B cell (primary cell): Measurements from ENCODE around the gene DGCR8. TPM values are rescaled to one million over a fixed set of nuclear protein-coding genes. Genes with fewer than 3 reads are reported as not detected.

ENCODE experiments used
- ATAC-seq: fragments of 200-7000 bp; cut with Tn5 transposase; one replicate; pipeline ENCODE4 v1.10.0; 2021; ENCODE audit warnings: low read depth, mild to moderate bottlenecking, moderate number of reproducible peaks, moderate library complexity
- CTCF ChIA-PET: fragments of 350-600 bp; sonication (Branson Sonifier 250); formaldehyde crosslinking; loops from one replicate; lab custom pipeline; 2021; ENCODE audit warnings: antibody characterized with exemption, inconsistent platforms; lab: Charles Lee
- POLR2A ChIA-PET: fragments of 350-600 bp; sonication (Branson Sonifier 250); formaldehyde crosslinking; loops from one replicate; lab custom pipeline; 2021; ENCODE audit warnings: antibody characterized with exemption; lab: Charles Lee
- DNase-seq: peaks from one replicate; pipeline ENCODE4 v3.0.0; 2013
- H2AFZ ChIP-seq: 2 replicates; pipeline ENCODE4 v1.6.1; 2012; ENCODE audit warnings: mild to moderate bottlenecking, low read depth, low read length; ENCODE audit not compliant: insufficient read depth, poor library complexity, severe bottlenecking
- H3K27ac ChIP-seq, 2 donors: 1 replicate in 1 of 2; 2 replicates in 1 of 2; pipeline ENCODE4 v1.5.1; 2012 to 2013; ENCODE audit warnings: low read length in 2 of 2, mild to moderate bottlenecking in 2 of 2, moderate library complexity in 1 of 2
- H3K27me3 ChIP-seq, 4 experiments: fragments of 200-600 bp in 1 of 4; sonication (generic) in 1 of 4; replicated peaks in 1 of 4; 1 replicate in 2 of 4; 2 replicates in 2 of 4; pipeline versions ENCODE4 v1.6.1 to v1.7.0; 2013 to 2016; ENCODE audit warnings: low read length in 3 of 4, mild to moderate bottlenecking in 2 of 4, mixed read lengths in 1 of 4, moderate library complexity in 1 of 4; ENCODE audit not compliant: insufficient read depth in 4 of 4, control insufficient read depth in 3 of 4; ENCODE audit errors: control extremely low read depth in 1 of 4
- H3K36me3 ChIP-seq, 2 experiments: replicated peaks in 1 of 2; 1 replicate in 1 of 2; 2 replicates in 1 of 2; pipeline versions ENCODE4 v1.6.1 to v1.7.1; 2013; ENCODE audit warnings: low read length in 1 of 2; ENCODE audit not compliant: insufficient read depth in 2 of 2, control insufficient read depth in 1 of 2; ENCODE audit errors: control extremely low read depth in 1 of 2, extremely low read depth in 1 of 2
- H3K4me1 ChIP-seq, 2 donors: fragments of 200-600 bp in 1 of 2; sonication (generic) in 1 of 2; 1 replicate in 1 of 2; 2 replicates in 1 of 2; pipeline versions ENCODE4 v1.5.1 to v1.6.1; 2013 to 2017; ENCODE audit warnings: low read length in 2 of 2; ENCODE audit not compliant: control insufficient read depth in 2 of 2, insufficient read depth in 2 of 2
- H3K4me2 ChIP-seq: replicated peaks from 2 replicates; pipeline ENCODE3; 2012; ENCODE audit warnings: mild to moderate bottlenecking, low read depth, low read length; ENCODE audit not compliant: poor library complexity, severe bottlenecking
- H3K4me3 ChIP-seq, 5 experiments: fragments of 200-600 bp in 1 of 5; sonication (generic) in 1 of 5; 1 replicate in 3 of 5; 2 replicates in 2 of 5; pipeline versions ENCODE4 v1.5.1 to v1.7.0; 2011 to 2016; ENCODE audit warnings: low read length in 4 of 5, mild to moderate bottlenecking in 4 of 5, low read depth in 2 of 5, control low read depth in 1 of 5, moderate library complexity in 1 of 5; ENCODE audit not compliant: insufficient read depth in 1 of 5; ENCODE audit errors: control extremely low read depth in 1 of 5, extremely low read depth in 1 of 5
- H3K79me2 ChIP-seq: fragments of 200-600 bp; sonication (generic); one replicate; pipeline ENCODE4 v1.6.0; 2016; ENCODE audit warnings: low read length; ENCODE audit not compliant: control insufficient read depth, insufficient read depth
- H3K9ac ChIP-seq: fragments of 200-600 bp; sonication (generic); 2 replicates; pipeline ENCODE4 v1.6.1; 2017; ENCODE audit warnings: mild to moderate bottlenecking, low read length, moderate library complexity
- H3K9me3 ChIP-seq, 3 donors: one replicate each; pipeline versions ENCODE4 v1.6.1 to v1.7.1; 2013; ENCODE audit warnings: low read length in 2 of 3; ENCODE audit not compliant: control insufficient read depth in 2 of 3, insufficient read depth in 1 of 3; ENCODE audit errors: control extremely low read depth in 1 of 3
- H4K20me1 ChIP-seq: 2 replicates; pipeline ENCODE4 v1.6.0; 2012; ENCODE audit warnings: mild to moderate bottlenecking, low read length; ENCODE audit not compliant: insufficient read depth, control insufficient read depth, poor library complexity, severe bottlenecking
- H3K27ac Mint-ChIP-seq: one replicate; pipeline ENCODE4 v1.8.0; 2021; ENCODE audit warnings: mixed read lengths
- H3K27me3 Mint-ChIP-seq: one replicate; pipeline ENCODE4 v1.8.0; 2021; ENCODE audit warnings: mixed read lengths
- H3K4me1 Mint-ChIP-seq: one replicate; pipeline ENCODE4 v1.8.0; 2021; ENCODE audit warnings: mixed read lengths
- H3K4me3 Mint-ChIP-seq: one replicate; pipeline ENCODE4 v1.8.0; 2021; ENCODE audit warnings: mixed read lengths
- H3K9me3 Mint-ChIP-seq: one replicate; pipeline ENCODE4 v1.8.0; 2022; ENCODE audit warnings: mixed read lengths; ENCODE audit not compliant: insufficient read depth
- CTCF ChIP-seq: fragments of 200-600 bp; IDR thresholded peaks from one replicate; pipeline ENCODE4 v1.8.0; 2022; ENCODE audit warnings: antibody characterized with exemption, mild to moderate bottlenecking
- EZH2 ChIP-seq: IDR thresholded peaks from 2 replicates; pipeline ENCODE4 v1.6.1; 2012; ENCODE audit warnings: borderline replicate concordance, low read depth, mild to moderate bottlenecking, moderate library complexity, low read length; ENCODE audit not compliant: insufficient read depth, poor library complexity, severe bottlenecking
- WGBS: methylation state at CpG from one replicate; pipeline ENCODE4 v1.1.5; 2013; ENCODE audit warnings: missing lambda C conversion rate; ENCODE audit not compliant: insufficient coverage; 5-methylcytosine and 5-hydroxymethylcytosine counted together
- intact Hi-C: fragments of 100-400 bp; cut with micrococcal nuclease; formaldehyde crosslinking; loops from one replicate; pipeline ENCODE4 v1.10.0; 2022
- polyA plus RNA-seq: library from polyadenylated mRNA; depleted of rRNA; stranded (reverse); fragments of >200 nt; gene quantifications from 2 replicates; pipeline ENCODE4 v1.2.3, GENCODE V29; 2012
- total RNA-seq, 2 donors: library from RNA; stranded (reverse); fragments of 120-200 nt in 1 of 2; gene quantifications; 1 replicate in 1 of 2; 2 replicates in 1 of 2; pipeline versions ENCODE4 v1.2.3 to v1.2.4, GENCODE V29; 2013 to 2022

DGCR8 gene
- total and polyA plus RNA-seq, 2 donors (not counting 1 experiment from before 2014, with no cell fraction given), result 19.6 to 43.2 TPM

GRCh38 chr22:20110359-20110985 lies 30.4 kb downstream of the DGCR8 start:
- Histone ChIP-seq H3K27ac (peak overlapping the region in 1 of 2 donors; percentile 59), H3K4me3 (no peak overlapping the region), H3K79me2 (peaks cover 5% of the 10 kb centered on the region), H3K4me1 (peaks cover 0 to 12% of the 10 kb centered on the region in 2 donors), H3K9me3 (no peaks in the 10 kb centered on the region), H3K27me3 (no peaks in the 10 kb centered on the region), H2AFZ (no peak overlapping the region), H3K36me3 (peaks cover 0 to 61% of the 10 kb centered on the region in 2 experiments), H3K4me2 (no peak overlapping the region), H3K9ac (no peak overlapping the region), H4K20me1 (no peaks in the 10 kb centered on the region)
- 97% methylated on average over 8 of the region's 9 CpGs for WGBS
- Mint-ChIP-seq H3K9me3 (no peaks in the 10 kb centered on the region), H3K4me3 (no peak overlapping the region), H3K4me1 (peaks cover 14% of the 10 kb centered on the region), H3K27me3 (no peaks in the 10 kb centered on the region), H3K27ac (peak overlapping the region; percentile 32)
- DNase-seq, result no peak
- intact Hi-C loops, result loop anchor here (10.0 kb wide), 1 partner anchor 744 kb away; the partner anchor contains the start of genes PI4KA and SNAP29
- TF ChIP-seq CTCF (no peak), EZH2 (no peak)
- ATAC-seq, result no peak
- ChIA-PET POLR2A (no interaction called here), CTCF (interaction anchor here (0.7 to 1.6 kb wide), 4 partner anchors 9 to 90 kb away, joined by 3 to 5 read pairs (median 4); partner anchors contain the start of gene TANGO2)
